PC-3 (cell line): ENCODE measurements around the gene WDR59. TPM values are rescaled to one million over a fixed set of nuclear protein-coding genes. Genes with fewer than 3 reads are reported as not detected.

Source experiments
- ATAC-seq: fragments of 200-7000 bp; cut with Tn5 transposase; 2 replicates; pipeline ENCODE4 v1.9.1; 2020; ENCODE audit warnings: mild to moderate bottlenecking, moderate library complexity
- BruUV-seq: library from RNA; stranded (reverse); fragments of 400-500 nt; replicated peaks from 2 replicates; lab custom pipeline; 2021; lab: Mats Ljungman, UMichigan
- CTCF ChIA-PET: fragments of 300-600 bp; sonication (Branson Sonifier 250); formaldehyde crosslinking; loops from one replicate; lab custom pipeline; 2022; ENCODE audit warnings: antibody characterized with exemption; lab: Charles Lee
- POLR2A ChIA-PET: fragments of 300-600 bp; sonication (Branson Sonifier 250); formaldehyde crosslinking; loops from one replicate; lab custom pipeline; 2022; ENCODE audit warnings: antibody characterized with exemption; ENCODE audit not compliant: unreplicated experiment; lab: Charles Lee
- DNase-seq: peaks from one replicate; pipeline ENCODE4 v3.0.0-alpha.2; 2015
- H2AFZ ChIP-seq: fragments of 300-600 bp; sonication (generic); 2 replicates; pipeline ENCODE4 v1.6.0; 2016; ENCODE audit warnings: antibody characterized with exemption, low read length
- H3F3A ChIP-seq: fragments of 300-600 bp; sonication (generic); one replicate; pipeline ENCODE4 v1.6.0; 2017; ENCODE audit warnings: antibody characterized with exemption, low read length, control low read depth, mild to moderate bottlenecking; ENCODE audit not compliant: unreplicated experiment
- H3K27ac ChIP-seq: fragments of 300-600 bp; sonication (generic); 2 replicates; pipeline ENCODE4 v1.5.1; 2016; ENCODE audit warnings: mild to moderate bottlenecking, low read length
- H3K27me3 ChIP-seq: fragments of 300-600 bp; sonication (generic); 2 replicates; pipeline ENCODE4 v1.6.1; 2016; ENCODE audit warnings: low read length, mixed read lengths
- H3K36me3 ChIP-seq: fragments of 300-600 bp; sonication (generic); 2 replicates; pipeline ENCODE4 v1.6.1; 2016; ENCODE audit warnings: low read depth, mixed run types, low read length, mixed read lengths
- H3K4me1 ChIP-seq: fragments of 300-600 bp; sonication (generic); 2 replicates; pipeline ENCODE4 v1.5.1; 2016; ENCODE audit warnings: low read length; ENCODE audit not compliant: insufficient read depth
- H3K4me2 ChIP-seq: fragments of 300-600 bp; sonication (generic); 2 replicates; pipeline ENCODE4 v1.6.0; 2016; ENCODE audit warnings: low read length
- H3K4me3 ChIP-seq: fragments of 300-600 bp; sonication (generic); 2 replicates; pipeline ENCODE4 v1.5.1; 2016; ENCODE audit warnings: mild to moderate bottlenecking, low read length, mixed read lengths
- H3K79me2 ChIP-seq: fragments of 300-600 bp; sonication (generic); 2 replicates; pipeline ENCODE4 v1.6.1; 2017; ENCODE audit warnings: low read length, mixed read lengths
- H3K9ac ChIP-seq: fragments of 300-600 bp; sonication (generic); 2 replicates; pipeline ENCODE4 v1.6.0; 2016; ENCODE audit warnings: mild to moderate bottlenecking, low read length
- H3K9me2 ChIP-seq: fragments of 300-600 bp; sonication (generic); replicated peaks from 2 replicates; pipeline ENCODE4 v1.6.1; 2016; ENCODE audit warnings: mixed run types, low read length, mixed read lengths
- H3K9me3 ChIP-seq: fragments of 300-600 bp; sonication (generic); 2 replicates; pipeline ENCODE4 v1.6.1; 2016; ENCODE audit warnings: low read length, mixed read lengths
- H4K20me1 ChIP-seq: fragments of 300-600 bp; sonication (generic); 2 replicates; pipeline ENCODE4 v1.6.1; 2016; ENCODE audit warnings: low read length, mixed read lengths
- EZH2 ChIP-seq: fragments of 300-600 bp; sonication (generic); IDR thresholded peaks from one replicate; pipeline ENCODE4 v1.6.1; 2017; ENCODE audit warnings: antibody characterized with exemption, mild to moderate bottlenecking, low read length; ENCODE audit not compliant: unreplicated experiment
- EZH2phosphoT487 ChIP-seq: fragments of 300-600 bp; sonication (generic); IDR thresholded peaks from 2 replicates; pipeline ENCODE4 v1.6.1; 2018; ENCODE audit warnings: mild to moderate bottlenecking, antibody characterized with exemption, low read length, borderline replicate concordance
- intact Hi-C: fragments of 100-400 bp; cut with micrococcal nuclease; formaldehyde crosslinking; loops from 2 replicates; pipeline ENCODE4 v1.9.0; 2023
- total RNA-seq: library from RNA; depleted of rRNA; stranded (reverse); fragments of >200 nt; gene quantifications from 2 replicates; pipeline ENCODE4 v1.2.3, GENCODE V29; 2014
- TF ChIP-seq, protein P1 (sequence below): fragments of 300-600 bp; sonication (generic); conservative IDR thresholded peaks from 2 replicates; pipeline ENCODE4 v1.5.1; 2017; ENCODE audit warnings: antibody characterized with exemption, low read depth, mild to moderate bottlenecking, low read length

WDR59 gene
- total RNA-seq, 1 experiment from 2014 or later: 11.8 TPM

DNA sequence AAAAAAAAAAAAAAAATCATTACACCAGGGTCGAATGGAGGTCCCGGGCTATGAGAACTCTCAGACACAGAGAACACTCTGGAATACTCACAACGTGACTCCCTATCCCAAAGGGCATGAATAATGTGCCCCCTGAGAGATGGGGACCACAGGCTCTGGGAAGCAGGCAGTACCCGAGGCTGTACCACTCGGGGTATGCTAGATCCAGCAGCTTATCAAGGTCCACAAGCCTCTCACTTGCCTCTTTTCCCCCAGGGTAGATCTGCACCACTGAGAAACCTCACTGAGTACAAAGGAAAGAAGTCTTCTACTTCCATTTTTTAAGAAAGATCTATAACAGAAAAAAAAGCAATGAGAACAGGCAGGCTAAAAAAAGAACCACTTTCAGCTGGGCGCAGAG, 40.5 kb downstream of the WDR59 start:
- CTCF ChIA-PET: no interaction called here
- intact Hi-C loops: no loop called here
- POLR2A ChIA-PET: no interaction called here
- H3K9me2 ChIP-seq: no peaks in the 10 kb centered on the region
- no peaks in the 10 kb centered on the region for H4K20me1 ChIP-seq
- no peak overlapping the region for H3K4me3 ChIP-seq
- H2AFZ ChIP-seq: no peak overlapping the region
- no peak overlapping the region for H3K4me2 ChIP-seq
- TF ChIP-seq EZH2phosphoT487 (no peak), EZH2 (no peak)
- TF ChIP-seq, protein P1, sequence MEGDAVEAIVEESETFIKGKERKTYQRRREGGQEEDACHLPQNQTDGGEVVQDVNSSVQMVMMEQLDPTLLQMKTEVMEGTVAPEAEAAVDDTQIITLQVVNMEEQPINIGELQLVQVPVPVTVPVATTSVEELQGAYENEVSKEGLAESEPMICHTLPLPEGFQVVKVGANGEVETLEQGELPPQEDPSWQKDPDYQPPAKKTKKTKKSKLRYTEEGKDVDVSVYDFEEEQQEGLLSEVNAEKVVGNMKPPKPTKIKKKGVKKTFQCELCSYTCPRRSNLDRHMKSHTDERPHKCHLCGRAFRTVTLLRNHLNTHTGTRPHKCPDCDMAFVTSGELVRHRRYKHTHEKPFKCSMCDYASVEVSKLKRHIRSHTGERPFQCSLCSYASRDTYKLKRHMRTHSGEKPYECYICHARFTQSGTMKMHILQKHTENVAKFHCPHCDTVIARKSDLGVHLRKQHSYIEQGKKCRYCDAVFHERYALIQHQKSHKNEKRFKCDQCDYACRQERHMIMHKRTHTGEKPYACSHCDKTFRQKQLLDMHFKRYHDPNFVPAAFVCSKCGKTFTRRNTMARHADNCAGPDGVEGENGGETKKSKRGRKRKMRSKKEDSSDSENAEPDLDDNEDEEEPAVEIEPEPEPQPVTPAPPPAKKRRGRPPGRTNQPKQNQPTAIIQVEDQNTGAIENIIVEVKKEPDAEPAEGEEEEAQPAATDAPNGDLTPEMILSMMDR: no peak
- no TSS peak for BruUV-seq
- ATAC-seq (no peak), DNase-seq (no peak)
- peaks cover 8% of the 10 kb centered on the region; the same call in 1 of the 2 replicates for H3K4me1 ChIP-seq
- H3F3A ChIP-seq: no peaks in the 10 kb centered on the region
- H3K79me2 ChIP-seq: no peaks in the 10 kb centered on the region
- H3K9me3 ChIP-seq: no peaks in the 10 kb centered on the region
- no peaks in the 10 kb centered on the region for H3K36me3 ChIP-seq
- no peaks in the 10 kb centered on the region for H3K27me3 ChIP-seq
- H3K27ac ChIP-seq: no peak overlapping the region
- no peak overlapping the region for H3K9ac ChIP-seq

DNA sequence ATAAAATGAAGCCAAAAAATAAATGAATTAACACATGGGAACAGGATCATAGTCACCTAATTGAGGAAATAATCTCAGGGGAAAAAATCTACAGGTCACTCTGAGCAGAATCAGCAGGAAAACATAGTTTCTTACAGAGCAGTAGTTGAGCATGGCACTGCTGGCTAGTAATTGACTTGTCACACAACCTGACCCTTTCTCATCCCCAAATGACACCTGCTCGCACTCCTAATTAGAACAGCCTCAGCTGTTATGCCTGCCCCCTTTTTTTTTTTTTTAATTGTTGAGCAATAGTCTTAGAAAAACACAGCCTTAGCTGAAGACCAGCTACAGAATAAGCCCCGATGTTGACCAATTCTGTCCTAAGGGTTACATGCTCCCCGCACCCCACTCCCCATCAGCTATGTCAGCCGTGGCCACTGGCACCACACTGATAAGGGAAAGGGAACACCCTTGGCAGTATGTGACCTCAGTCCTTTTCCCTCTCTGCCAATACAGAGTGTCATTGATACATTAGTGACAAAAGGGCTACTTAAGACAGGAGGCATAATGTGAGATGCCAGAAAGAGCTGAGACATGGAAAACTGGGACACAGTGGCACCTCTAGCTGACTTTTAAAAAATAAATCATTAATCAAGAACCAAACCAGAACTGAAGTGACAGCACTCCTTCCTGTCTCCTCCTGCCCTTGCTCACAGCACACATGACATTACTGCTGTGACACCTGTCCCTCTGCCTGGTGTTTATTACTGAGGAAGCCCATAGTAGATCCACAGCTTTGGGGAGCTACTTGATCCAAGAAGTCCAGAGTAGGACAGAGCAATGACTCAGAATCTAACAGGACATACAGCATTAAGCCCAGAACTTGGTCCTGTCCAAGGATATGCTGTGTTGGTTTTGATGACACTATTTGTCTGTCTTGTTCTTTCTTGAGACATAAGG, 41.7 kb downstream of the WDR59 start:
- Histone ChIP-seq H3K9ac (no peak overlapping the region), H4K20me1 (no peaks in the 10 kb centered on the region), H3F3A (no peaks in the 10 kb centered on the region), H3K79me2 (no peaks in the 10 kb centered on the region), H3K27ac (no peak overlapping the region), H3K4me1 (peaks cover under 1% of the 10 kb centered on the region), H2AFZ (no peak overlapping the region), H3K36me3 (peaks cover 2% of the 10 kb centered on the region), H3K9me2 (no peaks in the 10 kb centered on the region), H3K4me3 (no peak overlapping the region), H3K9me3 (no peaks in the 10 kb centered on the region), H3K4me2 (no peak overlapping the region), H3K27me3 (no peaks in the 10 kb centered on the region)
- TF ChIP-seq EZH2 (no peak), EZH2phosphoT487 (no peak)
- TF ChIP-seq, protein P1: no peak
- ATAC-seq (no peak), DNase-seq (no peak)
- no TSS peak for BruUV-seq
- ChIA-PET POLR2A (no interaction called here), CTCF (no interaction called here)
- intact Hi-C loops: no loop called here

DNA sequence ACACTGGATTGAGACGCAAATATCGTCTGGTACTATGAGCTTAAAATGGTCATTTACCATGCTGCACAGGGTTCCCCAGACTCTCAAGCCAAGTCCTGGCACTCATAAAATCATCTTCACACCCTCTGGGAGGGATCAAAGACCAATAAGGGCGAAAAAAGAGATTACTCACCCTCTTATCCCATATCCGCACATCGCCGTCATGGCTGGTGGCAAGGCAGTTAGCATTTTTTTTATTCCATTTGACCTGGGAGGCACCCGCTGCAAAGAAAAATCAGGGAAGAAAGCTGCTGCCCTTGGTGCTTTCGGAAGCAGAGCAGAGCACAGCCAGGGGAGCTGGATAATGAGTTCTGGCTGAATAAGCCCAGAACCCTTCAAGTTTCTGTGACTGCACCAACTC, 42.4 kb downstream of the WDR59 start:
- Histone ChIP-seq H3K9me2 (no peaks in the 10 kb centered on the region), H2AFZ (no peak overlapping the region), H3K4me1 (peaks cover 7% of the 10 kb centered on the region), H3K4me2 (no peak overlapping the region), H3F3A (no peaks in the 10 kb centered on the region), H3K27ac (no peak overlapping the region), H4K20me1 (no peaks in the 10 kb centered on the region), H3K9ac (no peak overlapping the region), H3K36me3 (peaks cover 8% of the 10 kb centered on the region), H3K4me3 (no peak overlapping the region), H3K79me2 (no peaks in the 10 kb centered on the region), H3K9me3 (no peaks in the 10 kb centered on the region), H3K27me3 (no peaks in the 10 kb centered on the region)
- no peak for DNase-seq
- intact Hi-C loops: no loop called here
- no peak for ATAC-seq
- TF ChIP-seq EZH2phosphoT487 (no peak), EZH2 (no peak)
- TF ChIP-seq, protein P1: no peak
- POLR2A ChIA-PET: no interaction called here
- no TSS peak for BruUV-seq
- CTCF ChIA-PET: no interaction called here
